GM18858 (cell line): ENCODE data around the gene TXN.

ENCODE experiments used
- ATAC-seq: cut with Tn5 transposase; IDR thresholded peaks from one replicate; pipeline ENCODE4 v1.9.1; 2021; ENCODE audit not compliant: unreplicated experiment

The TXN gene

DNA sequence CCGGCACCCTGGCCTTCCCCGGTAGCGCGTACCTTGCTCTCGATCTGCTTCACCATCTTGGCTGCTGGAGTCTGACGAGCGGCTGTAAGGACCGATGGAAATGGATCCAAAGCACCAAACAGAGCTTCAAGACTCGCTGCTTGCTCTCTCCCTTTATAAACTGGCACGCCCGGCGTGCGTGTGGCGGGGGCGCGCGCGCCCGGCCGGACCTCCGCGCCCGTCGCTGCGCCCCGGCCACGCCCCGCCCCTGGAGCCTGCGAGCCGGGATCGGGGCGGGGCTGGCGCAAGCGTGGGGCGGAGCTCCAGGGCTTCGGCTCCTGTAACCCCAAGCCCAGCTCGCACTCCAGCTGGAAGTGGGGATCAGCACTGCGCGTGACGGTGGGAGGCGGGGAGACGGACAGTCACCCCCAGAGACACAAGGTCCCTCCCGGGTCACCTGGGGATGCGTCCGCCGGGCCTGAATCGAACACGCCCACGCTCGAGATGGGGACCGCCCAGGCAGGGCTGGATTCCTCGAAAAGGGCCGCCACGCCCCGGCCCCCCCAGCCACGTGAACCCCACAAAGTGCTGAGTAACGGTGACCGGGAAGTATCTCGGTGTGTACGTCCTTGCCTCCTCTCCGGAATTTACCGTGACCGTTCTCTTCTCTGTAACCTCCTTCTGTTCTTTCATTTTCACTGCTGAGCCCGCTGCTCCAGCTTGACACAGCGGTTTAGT is at the start of gene TXN:
Gene TXN (minus strand): TSS at position 128 of the 717 bp plus-strand sequence. CDS start 72 bp downstream, at position 56.
- ATAC-seq = peak; percentile 61

- no peak for ATAC-seq
Measured at GRCh38 chr9:110303133-110303532, 46.8 kb upstream of the TXN start.

DNA sequence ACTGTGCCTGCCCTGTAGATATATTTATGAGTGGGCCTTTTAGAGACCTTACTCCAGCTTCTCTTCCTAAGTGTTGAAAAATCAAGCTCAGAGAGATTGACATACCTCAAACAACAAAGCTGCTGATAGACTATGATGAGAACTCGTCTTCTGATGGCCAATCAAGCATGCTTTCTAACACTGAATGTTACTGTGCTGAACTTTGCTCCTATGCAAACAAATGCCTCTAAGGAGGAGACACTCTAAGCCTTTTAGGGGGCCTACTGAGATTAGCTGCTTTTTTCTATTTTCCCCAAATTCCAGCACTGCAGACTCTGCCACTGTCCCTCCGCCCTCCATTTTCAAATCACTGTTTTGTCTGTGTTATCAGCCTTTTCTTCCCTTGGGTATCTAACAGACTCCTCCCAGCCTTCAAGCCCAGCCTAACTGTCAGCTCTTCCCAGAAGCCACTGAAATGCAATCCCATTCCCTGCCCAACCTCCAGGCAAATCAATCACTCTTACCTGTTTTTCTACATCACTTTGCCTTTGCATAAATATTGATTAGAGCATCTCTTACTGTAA is 41.8 kb upstream of the TXN start:
- ATAC-seq = no peak

DNA sequence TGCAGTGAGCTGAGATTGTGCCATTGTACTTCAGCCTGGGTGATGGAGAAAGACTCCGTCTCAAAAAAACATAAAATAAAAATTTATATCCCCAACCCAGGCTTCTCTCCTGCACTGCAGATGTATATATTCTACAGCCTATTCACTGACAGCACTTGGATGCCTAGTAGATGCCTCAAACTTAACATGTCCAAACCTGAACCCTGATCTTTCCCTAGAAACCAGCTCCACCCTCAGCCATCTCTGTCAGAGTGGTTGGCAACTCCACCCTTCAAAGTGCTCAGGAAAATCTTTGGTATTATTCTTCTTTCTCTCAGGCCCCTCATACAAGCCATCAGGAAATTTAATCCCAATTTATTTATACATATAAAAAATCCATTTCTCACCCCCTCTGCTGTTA is 36.9 kb upstream of the TXN start:
- no peak for ATAC-seq

- no peak for ATAC-seq
Measured at GRCh38 chr9:110291921-110292557, 35.7 kb upstream of the TXN start.

GRCh38 chr9:110290001-110290400 is 33.7 kb upstream of the TXN start:
- no peak for ATAC-seq

DNA sequence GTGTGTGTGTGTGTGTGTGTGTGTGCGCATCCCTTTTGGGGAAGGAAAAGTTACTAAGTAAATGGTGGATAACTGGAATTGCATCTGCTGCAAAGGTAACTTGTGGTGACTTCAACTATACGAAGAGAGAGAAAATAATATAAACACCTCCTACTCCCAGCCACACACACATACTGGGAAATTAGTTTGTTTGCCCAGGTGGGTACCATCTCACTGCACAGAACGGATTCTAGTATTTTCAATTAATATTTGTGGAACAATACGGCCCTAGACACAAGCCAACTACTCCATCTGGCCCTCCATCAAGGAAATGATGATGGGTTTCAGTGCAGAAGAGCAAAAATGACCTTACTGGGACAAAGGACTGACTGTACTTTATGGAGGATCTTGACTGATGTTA is 32.2 kb upstream of the TXN start:
- ATAC-seq = no peak

DNA sequence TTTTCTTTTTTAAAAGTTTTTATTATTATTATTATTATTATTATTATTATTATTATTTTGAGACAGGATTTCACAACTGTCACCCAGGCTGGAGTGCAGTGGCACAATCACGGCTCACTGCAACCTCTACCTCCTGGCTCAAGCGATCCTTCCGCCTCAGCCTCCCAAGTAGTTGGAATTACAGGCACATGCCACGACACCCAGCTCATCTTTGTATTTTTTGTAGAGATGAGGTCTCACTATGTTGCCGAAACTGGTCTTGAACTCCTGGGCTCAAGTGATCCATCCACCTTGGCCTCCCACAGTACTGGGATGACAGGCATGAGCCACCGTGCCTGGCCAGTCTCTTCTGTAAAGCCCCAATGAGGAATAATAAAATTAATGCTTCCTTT is 31.0 kb upstream of the TXN start:
- ATAC-seq = no peak

GRCh38 chr9:110284211-110284844 is 28.0 kb upstream of the TXN start:
- no peak for ATAC-seq

DNA sequence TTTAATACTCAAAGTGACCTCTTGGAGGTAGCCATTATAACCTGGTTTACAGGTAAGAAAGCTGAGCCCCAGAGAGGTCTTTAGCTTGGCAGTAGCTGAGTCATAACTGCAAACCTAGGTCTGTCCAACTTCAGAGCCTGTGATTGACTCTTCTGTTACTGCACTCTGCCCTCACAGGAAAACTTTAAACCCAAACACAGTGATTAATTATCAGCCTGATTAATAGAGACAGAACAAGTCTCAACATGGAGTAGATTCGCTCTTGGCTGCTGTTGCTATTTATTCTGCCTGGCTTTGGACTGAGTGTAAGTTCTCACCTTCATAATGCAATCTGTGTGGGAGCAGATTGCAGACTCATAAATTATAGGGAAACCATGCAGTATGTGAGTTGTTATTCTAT is 27.4 kb upstream of the TXN start:
- ATAC-seq = no peak

GRCh38 chr9:110282739-110283081 is 26.4 kb upstream of the TXN start:
- no peak for ATAC-seq

GRCh38 chr9:110282018-110282738 is 25.9 kb upstream of the TXN start:
- no peak for ATAC-seq

GRCh38 chr9:110278080-110278707 is 21.9 kb upstream of the TXN start:
- no peak for ATAC-seq

GRCh38 chr9:110276781-110277180 is 20.5 kb upstream of the TXN start:
- no peak for ATAC-seq

DNA sequence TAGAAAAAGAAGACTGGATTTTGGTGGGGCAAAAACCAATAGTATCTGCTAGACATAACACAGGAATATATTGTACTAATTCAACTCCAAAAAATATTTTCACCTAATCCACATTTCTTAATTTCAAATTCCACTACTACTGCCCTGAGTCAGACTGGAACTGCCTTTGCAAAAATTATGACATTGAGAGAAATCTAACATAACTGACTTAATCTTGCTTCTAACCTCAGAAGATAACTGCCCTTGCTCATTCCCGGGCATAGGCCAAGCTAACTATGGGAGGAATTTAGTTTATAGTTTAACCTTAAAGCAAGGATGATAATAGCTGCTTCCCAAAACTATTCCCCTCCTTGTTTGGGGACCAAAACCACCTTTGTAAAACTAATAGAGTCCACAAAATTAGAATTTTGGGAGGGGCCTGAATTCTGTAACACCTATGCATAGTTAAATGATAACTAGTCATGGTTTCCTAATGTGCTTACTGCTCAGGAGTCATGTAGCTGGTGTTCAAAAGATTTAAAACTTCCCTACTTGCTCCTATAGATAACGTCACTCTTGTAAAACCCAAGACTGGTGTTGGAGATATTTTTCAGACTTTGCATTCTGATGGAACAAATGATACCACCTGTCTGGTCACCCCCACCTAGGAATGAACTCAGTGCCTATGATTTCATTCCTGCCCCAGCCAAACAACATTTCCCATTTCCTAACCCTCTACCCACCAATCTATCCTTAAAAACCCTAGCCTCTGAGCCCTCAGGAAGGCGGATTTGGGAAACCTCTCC is 14.1 kb upstream of the TXN start:
- no peak for ATAC-seq

DNA sequence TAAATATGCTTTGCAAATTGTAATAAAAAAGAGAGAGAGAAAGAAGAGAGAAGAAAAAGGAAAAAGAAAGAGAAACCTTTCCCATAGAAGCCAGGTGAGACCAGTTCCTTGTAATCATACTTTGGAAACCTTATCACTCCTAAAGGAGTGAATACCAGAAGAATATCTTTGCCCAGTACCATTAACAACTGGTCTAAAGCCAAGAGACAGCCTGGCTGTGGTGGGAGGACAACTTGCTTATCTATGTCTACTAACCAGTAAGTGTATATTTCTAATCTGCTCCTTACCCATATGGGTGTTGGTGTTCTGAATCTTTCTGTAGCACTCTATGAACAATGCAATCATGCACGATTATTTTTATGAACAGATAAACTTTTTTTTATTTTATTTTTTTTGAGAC is 10.5 kb upstream of the TXN start:
- no peak for ATAC-seq

GRCh38 chr9:110261632-110262031 is 5.3 kb upstream of the TXN start:
- ATAC-seq = no peak

GRCh38 chr9:110260911-110261310 is 4.6 kb upstream of the TXN start:
- ATAC-seq = no peak

DNA sequence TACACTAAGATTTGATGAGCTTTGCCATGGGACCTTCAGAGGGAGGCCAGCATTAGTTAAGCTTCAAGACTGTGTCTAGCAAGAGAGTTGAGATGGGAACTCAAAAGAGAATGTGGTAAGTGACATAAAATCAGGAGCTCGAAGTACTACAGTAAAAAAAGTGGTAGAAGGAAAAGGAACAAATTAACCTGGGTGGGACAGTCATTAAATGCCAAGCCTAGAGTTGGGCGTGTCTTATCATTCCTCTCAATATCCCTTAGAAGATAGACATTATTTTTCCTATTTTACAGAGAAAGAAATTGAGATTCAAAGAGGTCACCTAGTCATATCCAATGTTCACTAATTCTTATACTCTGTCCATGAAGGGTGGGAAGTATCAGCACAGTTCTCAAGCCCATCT is 3.3 kb upstream of the TXN start:
- no peak for ATAC-seq

DNA sequence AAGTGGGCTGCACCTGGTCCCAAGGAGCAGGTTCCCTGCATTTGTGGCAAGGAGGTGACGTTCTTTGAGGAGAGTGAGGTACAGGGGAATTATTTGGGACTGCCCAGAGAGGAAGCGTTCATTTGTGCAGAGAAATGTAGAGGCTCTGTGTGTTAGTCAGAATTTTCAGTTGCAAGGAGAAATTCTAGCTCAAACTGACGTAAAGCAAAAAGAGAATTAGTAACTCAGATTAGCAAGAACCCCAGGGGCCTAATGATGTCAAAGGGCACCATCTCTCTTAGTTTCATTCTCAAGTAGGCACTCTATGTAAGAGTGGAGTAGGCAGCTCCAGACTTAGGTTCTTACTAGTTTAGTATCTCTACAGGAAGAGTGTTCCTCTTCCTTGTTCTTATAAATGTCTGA is 2.4 kb upstream of the TXN start:
- no peak for ATAC-seq
